HuH-7 (cell line): ENCODE results near the gene DNASE2.
"Not testable (repeated sequence)": the region's sequence is repeated elsewhere in the genome, so short reads cannot be mapped to it uniquely, and the experiment has no call there.

ENCODE experiments used
- DNase-seq: peaks from one replicate; pipeline ENCODE4 v3.0.0; 2011; ENCODE audit warnings: low spot score

DNASE2 gene

GRCh38 chr19:12881172-12881808, at the start of gene DNASE2:
Gene DNASE2 (minus strand): TSS chr19:12881449. CDS start chr19:12881375, 74 bp downstream.
- peak; percentile 97 for DNase-seq

- no peak for DNase-seq
Measured at GRCh38 chr19:12930002-12930645, 48.9 kb upstream of the DNASE2 start.

GRCh38 chr19:12924621-12925310, 43.5 kb upstream of the DNASE2 start:
- no peak for DNase-seq

- DNase-seq = no peak
Measured at GRCh38 chr19:12922959-12923358, 41.7 kb upstream of the DNASE2 start.

GRCh38 chr19:12921047-12921446, 39.8 kb upstream of the DNASE2 start:
- DNase-seq = no peak

GRCh38 chr19:12918253-12918652, 37.0 kb upstream of the DNASE2 start:
- DNase-seq = no peak

- not testable (repeated sequence) for DNase-seq
Measured at GRCh38 chr19:12915860-12916259, 34.6 kb upstream of the DNASE2 start.

GRCh38 chr19:12913851-12914690, 32.8 kb upstream of the DNASE2 start:
- DNase-seq = no peak

- DNase-seq = no peak
Measured at GRCh38 chr19:12913011-12913561, 31.8 kb upstream of the DNASE2 start.

- DNase-seq = no peak
Measured at GRCh38 chr19:12912571-12912970, 31.3 kb upstream of the DNASE2 start.

GRCh38 chr19:12907166-12907565, 25.9 kb upstream of the DNASE2 start:
- DNase-seq = no peak

- DNase-seq = no peak
Measured at GRCh38 chr19:12899891-12900518, 18.8 kb upstream of the DNASE2 start.

GRCh38 chr19:12896460-12896859, 15.2 kb upstream of the DNASE2 start:
- no peak for DNase-seq

GRCh38 chr19:12893582-12893981, 12.3 kb upstream of the DNASE2 start:
- DNase-seq = no peak

- DNase-seq = no peak
Measured at GRCh38 chr19:12891553-12892021, 10.3 kb upstream of the DNASE2 start.

- DNase-seq = peak; percentile 99
Measured at GRCh38 chr19:12890787-12891552, 9.7 kb upstream of the DNASE2 start, which contains the start of gene GCDH. Gene GCDH (plus strand): TSS chr19:12891160. CDS start chr19:12891305, 145 bp downstream.

- not testable (repeated sequence) for DNase-seq
Measured at GRCh38 chr19:12890299-12890786, 9.1 kb upstream of the DNASE2 start.

GRCh38 chr19:12888006-12888603, 6.9 kb upstream of the DNASE2 start:
- no peak for DNase-seq

- no peak for DNase-seq
Measured at GRCh38 chr19:12886969-12887747, 5.9 kb upstream of the DNASE2 start, which contains the start of gene KLF1. Gene KLF1 (minus strand): TSS chr19:12887201. CDS start chr19:12887140, 61 bp downstream.
